ENCODE measurements around the gene CAMTA1. TPM values are rescaled to one million over a fixed set of nuclear protein-coding genes. Genes with fewer than 3 reads are reported as not detected.
"Not testable (repeated sequence)": the region's sequence is repeated elsewhere in the genome, so short reads cannot be mapped to it uniquely, and the experiment has no call there.

The CAMTA1 gene
- total RNA-seq, 1 experiment from 2014 or later: 69.0 TPM

DNA sequence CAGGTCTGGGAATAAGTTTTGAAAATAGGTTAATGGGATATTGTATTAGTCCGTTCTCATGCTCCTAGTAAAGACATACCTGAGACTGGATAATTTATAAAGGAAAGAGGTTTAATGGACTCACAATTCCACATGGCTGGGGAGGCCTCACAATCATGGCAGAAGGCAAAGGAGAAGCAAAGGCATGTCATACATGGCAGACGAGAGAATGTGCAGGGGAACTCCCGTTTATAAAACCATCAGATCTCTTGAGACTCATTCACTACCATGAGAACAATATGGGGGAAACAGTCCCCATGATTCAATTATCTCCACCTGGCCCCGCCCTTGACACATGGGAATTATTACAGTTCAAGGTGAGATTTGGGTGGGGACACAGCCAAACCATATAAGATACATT, 60.5 kb downstream of the CAMTA1 start:
- not testable (repeated sequence) for DNase-seq (ENCODE audit: low read depth)

DNA sequence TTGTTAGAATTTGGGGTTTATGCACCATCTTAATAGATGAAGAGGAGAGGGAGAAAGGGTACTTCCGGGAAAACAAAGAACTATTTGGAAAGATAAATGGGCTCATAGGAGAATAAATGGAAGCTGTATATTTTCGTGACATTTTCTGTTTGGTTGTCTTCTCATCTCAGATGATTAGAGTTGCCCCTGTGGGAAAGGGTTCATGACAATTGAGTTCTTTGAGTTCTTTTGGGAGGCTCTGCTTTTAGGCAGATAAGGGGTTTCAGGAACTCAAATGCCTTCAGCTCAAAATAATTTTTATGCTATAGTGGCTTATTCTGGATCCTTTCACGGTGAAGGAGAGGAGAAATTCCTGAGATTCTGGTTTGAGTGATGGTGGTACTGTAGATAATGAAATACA, 63.6 kb downstream of the CAMTA1 start:
- DNase-seq (ENCODE audit: low read depth): no peak

DNA sequence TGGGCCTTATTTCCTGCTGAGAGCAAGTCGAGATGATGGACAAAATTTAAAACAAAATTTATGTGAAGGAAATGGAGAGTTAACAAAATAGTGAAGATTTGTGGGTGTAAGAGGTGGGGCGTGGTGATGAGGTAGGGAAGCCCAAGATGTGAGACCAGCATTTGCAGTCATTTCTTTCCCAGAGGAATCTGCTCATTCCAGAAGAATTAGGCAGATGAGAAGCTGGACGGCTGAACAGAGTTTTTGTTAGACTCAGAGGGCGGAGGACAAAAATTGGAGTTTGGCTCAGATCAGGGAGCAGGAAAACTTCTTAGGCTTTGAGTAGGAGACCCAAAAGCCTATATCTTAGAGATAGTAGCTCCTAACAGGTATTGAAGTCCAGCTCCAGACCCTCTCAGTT, 65.3 kb downstream of the CAMTA1 start:
- DNase-seq (ENCODE audit: low read depth): no peak

DNA sequence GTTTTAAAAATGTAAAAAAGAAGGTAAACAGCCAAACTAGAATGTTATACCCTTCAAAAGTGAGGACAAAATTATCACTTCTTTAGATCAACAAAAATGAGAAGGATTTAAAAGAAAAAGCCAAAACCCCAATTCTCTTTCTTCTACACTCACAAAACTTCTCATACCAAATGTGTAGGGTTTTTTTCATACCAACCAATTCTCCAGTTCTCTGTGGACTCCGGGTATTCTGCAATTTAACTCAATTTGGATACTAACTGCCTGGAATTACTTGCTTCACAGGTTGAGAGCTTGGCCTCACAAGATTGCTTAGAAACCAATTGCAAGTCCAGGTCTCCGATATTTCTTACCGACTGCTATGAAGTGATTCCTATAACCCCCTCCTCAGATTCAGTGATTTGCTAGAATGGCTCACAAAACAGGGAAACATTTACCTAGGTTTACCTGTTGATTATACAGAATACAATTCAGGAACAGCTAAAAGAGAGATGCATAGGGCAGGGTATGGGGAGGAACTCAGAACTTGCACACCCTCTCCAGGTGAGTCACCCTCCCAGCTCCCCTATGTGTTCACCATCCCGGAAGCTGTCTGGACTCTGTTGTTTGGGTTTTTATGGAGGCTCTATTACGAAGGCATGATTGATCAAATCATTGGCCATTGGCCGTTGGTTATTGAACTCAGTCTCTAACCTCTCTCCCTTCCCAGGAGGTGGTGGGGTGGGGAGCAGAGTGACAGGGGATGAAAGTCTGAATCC, 67.1 kb downstream of the CAMTA1 start:
- no peak for DNase-seq (ENCODE audit: low read depth)

DNA sequence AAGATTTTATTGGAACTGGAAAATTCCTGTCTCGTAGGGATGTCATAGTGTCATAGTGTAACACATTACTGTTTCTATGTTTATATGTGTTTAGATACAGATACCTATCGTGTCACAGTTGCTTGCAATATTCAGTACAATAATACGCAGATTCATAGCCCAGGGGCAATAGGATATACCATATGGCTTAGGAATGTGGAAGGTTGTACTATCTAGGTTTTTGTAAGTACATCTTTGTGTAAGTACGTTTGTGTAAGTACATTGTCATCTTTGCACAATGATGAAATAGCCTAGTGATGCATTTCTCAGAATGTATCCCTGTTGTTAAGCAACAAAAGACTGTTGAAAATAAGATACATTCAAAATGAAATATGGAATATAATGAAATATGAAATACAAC, 68.9 kb downstream of the CAMTA1 start:
- no peak for DNase-seq (ENCODE audit: low read depth)

DNA sequence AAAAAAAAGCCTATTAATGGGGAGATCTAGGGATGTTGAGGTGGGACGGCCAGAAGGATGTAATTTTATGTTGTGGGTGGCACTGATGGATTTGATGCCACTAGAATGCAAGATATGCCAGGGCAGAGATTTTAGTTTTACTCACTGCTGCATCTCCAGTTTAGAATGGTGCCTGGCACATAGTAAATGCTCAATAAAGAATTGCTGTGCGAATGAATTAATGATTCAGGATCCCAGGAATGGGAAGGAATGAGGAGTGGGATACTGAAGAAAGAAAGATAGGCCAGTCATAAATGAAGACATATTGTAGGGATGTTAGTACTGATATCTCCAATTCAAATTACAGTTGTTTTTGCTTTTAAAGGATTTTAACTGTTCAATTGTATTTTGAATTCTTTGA, 72.6 kb downstream of the CAMTA1 start:
- DNase-seq (ENCODE audit: low read depth): no peak

DNA sequence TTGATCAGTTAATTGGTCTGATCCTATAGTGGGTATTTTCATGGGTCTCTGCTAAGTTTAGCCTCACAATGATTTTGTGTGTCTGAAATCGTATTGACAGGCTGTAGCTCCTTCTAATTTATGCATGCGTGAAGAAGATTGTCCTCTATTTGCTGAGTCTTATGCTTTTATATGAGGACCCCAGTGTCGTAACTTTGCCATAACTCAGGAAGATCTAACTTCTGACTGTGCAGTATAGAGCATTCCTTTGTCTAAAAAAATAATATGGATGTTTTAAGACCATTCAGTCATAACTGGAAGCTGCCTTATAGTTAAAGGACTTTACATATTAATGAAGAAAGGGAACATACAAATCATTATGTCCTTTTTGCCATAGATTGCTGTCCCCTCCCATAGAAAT, 73.3 kb downstream of the CAMTA1 start:
- no peak for DNase-seq (ENCODE audit: low read depth)

DNA sequence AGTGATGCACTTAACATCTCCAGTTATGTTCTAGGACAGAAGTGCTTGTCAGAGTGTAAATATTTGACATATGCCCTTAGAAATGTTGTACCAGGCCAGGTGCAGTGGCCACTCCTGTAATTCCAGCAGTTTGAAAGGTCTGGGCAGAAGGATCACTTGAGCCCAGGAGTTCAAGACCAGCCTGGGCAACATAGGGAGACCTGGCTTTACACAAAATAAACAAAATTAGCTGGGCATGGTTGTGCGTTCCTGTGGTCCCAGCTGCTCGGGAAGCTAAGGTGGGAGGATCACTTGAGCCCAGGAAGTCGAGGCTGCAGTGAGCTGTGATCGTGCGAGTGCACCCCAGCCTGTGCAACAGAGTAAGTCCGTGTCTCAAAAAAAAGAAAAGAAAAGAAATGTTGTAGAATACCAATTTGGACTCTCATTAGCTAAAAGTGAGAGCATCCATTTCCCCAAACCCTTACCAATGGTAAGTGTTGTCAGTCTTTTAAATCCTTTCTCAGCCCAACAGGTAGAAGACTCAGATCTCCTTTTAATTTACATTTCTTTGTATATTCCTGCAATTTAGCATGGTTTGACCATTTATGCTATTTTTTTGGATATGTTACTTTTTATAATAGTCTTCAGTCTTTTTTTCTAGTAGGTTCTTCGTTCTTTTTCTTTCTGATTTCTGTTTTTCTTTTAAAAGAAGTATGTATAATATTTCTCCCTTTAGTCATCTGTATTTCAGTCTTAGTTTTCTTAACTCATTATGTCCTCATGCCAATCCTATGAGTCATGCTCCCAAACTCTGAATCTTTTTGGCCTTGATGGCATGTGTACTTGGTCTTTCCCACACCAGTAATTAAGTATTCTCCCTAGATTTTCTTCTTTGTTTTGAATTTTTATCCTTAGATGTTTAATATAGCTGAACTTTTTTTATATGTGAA, 74.4 kb downstream of the CAMTA1 start:
- DNase-seq (ENCODE audit: low read depth): peak; percentile 98

DNA sequence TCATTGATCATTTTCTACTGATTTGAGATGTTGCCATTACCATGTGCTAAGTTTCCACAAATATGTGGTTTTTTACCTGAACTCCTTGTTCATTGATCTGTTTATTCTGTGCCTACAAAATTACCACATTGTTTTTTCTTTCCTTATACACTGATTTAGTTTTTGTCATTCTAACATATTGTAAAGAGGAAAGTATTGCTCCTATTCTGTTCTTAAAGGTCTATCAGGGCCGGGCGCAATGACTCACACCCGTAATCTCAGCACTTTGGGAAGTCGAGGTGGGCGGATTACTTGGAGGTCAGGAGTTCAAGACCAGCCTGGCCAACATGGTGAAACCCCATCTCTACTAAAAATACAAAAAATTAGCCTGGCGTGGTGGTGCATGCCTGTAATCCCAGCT, 75.1 kb downstream of the CAMTA1 start:
- DNase-seq (ENCODE audit: low read depth): peak; percentile 72

DNA sequence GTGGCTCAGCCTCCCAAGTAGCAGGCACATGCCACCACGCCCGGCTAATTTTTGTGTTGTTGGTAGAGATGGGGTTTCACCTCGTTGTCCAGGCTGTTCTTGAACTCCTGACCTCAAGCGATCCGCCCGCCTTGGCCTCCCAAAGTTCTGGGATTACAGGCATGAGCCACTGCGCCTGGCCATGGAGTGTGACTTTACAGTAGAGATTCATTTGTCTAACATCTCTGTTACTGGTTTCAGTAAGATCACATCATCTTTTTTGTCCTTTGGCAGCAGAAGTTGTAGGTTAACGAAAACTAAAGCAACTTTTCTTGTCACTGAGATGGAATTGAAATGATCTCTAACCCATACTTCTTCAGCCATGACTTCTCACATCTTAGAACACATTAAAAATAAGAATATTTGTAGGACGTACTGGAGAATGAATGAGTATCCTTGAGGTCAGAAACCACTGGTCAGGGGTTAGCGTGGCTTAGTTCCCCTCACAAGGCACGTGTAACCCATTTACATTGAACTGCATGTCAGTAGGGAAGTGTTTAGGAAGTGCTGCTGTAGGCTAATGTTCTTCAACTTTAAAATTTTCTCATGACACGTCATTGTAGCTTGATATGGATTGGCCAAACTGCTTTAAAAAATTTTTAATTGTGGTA, 75.9 kb downstream of the CAMTA1 start:
- no peak for DNase-seq (ENCODE audit: low read depth)

DNA sequence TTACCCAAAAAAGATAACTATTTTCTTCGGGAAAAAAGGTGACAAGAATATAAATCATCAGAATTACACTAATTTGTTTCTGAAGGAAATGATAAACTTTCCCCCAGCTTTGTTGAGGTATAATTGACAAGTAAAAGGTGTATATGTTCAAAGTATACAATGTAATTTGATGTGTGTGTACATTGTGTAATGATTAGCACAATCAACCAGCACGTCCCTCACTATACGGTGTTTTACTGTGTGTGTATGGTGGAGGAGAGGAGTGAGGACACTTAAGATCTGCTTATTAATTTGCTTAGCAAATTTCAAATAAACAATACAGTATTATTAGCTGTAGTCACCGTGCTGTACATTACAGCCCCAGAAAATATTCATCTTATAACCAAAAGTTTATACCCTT, 77.7 kb downstream of the CAMTA1 start:
- DNase-seq (ENCODE audit: low read depth): no peak

DNA sequence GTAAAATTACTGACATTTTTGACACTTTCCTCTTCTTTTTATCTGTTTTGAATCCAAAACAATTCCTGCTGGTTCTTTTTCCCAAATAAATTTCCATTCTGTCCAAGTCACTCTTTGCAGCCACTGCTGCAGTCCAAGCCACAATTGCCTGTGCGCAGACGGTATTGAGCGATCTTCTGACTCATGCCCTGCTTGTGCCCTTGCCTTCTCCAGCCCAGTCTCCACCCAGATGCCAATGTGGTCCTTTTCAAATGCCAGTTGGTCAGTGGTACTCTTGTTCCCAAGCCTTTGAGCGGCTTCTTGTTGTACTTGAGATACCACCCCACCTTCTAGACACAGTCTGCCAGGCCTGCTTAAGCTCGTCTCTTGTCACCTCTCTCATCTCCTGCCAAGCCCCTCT, 78.9 kb downstream of the CAMTA1 start:
- DNase-seq (ENCODE audit: low read depth): peak; percentile 72

DNA sequence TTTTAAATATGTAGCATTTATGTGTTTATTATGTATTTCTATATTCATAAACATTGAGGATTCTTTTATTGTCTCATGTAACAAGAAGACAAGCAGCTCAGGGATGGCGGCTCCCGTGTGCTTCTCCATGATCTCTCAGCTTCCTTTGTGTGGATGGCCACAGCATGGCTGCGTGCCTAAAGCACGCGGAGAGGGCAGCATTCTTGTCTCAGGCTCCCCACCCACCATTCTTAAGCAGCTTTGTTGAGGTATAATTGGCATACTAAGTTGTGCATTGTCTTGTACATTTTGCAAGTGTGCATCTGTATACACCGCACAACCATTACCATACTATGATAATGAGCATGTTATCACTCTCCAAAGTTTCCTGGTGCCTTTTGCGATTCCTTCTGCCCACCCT, 81.6 kb downstream of the CAMTA1 start:
- no peak for DNase-seq (ENCODE audit: low read depth)

DNA sequence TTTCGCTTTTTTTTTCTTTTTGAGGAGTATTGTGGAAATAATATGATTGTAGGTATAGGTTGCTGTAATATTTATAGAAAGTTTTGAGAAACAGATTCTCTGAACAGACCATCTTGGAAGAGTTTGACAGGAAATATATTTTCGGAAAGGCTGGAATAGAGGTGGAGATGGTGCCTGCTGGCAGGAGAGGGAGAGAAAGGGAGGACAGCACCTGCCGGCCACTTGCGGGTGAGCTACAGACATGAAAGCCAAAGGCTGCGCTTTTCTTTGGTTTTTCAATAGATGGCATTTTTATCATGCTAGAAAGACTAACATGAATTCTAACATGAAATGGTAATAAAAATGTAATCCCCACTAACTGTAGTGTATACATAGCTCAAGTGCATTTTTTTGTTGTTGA, 82.1 kb downstream of the CAMTA1 start:
- DNase-seq (ENCODE audit: low read depth): no peak

DNA sequence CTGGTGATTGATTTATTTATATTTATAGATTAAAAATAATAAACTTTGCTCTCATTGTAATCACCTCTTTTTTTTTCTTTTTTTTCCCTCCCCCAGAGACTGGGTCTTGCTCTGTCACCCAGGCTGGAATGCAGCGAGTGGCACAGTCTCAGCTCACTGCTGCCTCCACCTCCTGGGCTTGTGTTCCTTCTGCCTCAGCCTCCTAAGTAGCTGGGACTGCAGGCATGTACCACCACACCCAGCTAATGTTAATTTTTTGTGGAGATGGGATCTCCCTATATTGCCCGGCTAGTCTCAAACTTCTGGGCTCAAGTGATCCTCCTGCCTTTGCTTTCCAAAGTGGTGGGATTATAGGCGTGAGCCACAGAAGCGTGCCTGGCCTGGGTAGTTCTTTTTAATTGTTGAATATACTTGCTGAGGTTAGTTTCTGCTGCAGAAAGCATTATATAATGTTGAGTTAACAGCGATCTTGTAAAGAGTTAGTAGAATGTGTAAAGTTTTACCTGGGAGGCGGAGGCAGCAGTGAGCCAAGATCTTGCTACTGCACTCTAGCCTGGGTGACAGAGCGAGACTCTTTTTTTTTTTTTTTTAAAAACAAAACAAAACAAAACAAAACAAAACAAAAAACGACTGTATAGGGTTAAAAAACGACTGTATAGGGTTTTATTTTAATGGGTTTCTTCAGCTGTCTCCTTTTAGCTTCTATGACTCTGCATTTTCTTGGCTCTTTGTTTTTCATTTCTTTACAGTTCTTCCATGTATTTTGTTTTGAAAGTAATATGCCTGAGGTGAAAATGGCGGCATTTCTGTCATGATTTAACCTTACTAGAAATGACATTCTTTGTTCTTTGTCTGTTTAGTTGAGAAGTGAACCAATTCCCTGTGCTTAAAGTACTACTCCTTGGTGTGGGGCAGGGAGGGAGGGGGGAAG, 82.7 kb downstream of the CAMTA1 start:
- no peak for DNase-seq (ENCODE audit: low read depth)

DNA sequence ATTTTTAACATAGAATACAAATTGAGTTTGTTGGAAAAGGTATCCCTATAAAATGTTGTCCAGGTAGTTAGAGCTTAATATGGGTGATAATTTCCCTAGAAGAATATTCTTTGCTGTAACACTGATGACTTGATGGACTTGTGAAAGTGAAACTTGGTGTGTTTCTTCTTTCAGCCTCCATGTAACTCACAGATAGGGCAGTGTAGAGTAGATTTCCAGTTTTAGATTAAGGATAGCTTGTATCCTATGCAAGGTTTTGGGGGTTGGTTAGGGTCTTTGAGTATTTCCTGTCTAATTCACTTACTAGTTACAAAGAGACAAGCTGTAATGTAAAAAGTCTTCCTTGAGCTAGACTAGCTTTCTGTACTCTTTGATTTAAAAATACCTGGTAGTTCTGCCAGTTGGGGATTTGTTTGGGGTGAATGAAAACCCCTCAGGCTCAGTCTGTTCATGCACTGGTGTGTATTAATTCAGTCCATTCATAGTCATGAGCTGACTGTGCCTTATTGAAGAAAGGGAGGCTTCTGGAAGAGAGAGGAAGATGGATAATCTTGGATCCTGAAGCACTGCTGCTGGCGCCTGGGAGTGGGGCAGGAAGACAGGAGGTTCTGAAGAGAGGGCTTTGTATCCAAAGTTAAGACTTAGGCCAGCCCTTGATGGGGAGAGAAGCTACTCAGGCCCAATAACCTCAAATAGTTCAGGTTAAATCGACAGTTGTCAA, 83.6 kb downstream of the CAMTA1 start:
- no peak for DNase-seq (ENCODE audit: low read depth)

DNA sequence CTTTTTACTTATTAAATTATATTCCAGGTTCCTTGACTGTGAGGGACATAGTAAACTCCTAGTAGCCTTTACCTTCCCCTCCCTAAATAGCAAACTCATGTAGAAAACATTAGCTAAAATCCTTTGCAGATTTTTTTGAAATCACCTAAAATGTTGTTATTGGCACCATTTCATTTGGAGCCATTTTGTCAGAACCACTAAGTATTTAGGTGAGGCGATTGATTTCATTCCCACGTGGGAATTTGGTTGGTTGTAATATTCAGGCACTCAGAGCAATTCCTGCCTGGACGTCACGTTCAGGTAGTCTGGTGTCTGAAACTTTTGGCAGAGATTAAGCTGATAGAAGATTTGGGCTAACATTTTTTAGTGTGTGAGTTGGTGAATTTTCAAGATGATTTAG, 84.3 kb downstream of the CAMTA1 start:
- DNase-seq (ENCODE audit: low read depth): no peak

DNA sequence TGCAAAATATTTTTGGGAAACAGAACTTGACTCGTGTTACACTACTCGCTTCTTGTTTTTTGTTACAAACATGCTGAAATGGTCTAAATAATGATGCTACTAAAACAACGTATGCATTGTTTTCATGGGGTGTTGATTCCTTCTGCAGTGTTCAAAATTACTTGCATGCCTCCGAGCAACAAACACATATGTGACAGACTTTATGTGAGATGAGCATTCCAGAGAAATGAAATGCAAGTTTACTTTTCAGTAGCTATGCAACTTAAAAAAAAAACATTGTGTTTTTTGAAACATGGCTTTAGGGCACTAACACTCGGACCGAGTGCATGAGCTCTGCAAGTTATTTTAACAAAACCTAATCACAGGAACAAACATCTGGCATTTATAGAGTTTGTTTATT, 84.8 kb downstream of the CAMTA1 start:
- DNase-seq (ENCODE audit: low read depth): no peak

DNA sequence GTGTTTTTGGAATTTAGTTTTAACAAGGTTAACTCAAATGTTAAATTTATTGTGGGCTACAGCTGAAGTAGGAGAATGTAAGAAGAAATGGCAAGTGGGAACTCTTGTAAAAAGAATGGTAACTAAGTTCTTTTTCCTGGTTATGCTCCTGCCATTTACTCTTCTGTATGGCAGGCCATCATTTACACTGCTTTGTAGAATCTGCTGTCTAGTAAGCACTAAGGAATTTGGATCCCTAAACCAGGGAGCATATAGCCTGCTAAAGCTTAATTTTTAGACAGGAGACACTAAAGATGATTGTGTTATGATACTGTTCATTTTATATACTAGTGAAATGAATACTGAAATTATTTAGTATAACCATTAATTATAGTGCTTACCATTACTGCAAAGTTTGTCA, 85.3 kb downstream of the CAMTA1 start:
- DNase-seq (ENCODE audit: low read depth): no peak

DNA sequence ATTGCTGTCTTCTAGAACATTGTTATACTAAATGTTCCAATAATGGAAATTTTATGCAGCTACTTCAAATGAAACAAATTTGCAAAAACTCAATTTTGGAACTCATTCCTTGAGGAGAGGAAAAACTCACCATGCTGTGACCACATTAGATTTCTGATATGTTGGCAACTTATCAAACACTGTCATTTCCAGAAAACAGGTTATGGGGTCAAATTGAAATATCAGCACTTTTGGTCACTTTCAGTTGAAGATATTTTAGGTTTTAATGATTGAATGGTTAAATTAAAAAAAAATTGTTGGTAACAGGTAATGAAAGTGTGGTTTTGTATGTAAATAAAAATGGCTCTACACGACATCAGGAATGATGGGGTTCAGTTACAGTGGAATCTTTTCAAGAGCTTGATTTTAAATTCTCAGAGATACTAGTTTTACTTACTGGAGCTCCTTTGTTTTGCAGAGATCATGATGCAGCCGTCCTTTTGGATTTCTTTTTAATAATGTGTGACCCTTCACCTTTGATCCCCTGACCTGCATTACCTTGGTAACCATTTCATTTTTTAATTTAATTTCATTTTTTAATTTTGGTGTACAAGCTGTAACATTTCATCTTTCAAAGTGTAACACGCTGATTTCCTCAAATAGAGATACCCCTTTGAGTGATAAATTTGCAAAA, 86.2 kb downstream of the CAMTA1 start:
- no peak for DNase-seq (ENCODE audit: low read depth)

All from LHCN-M2 (cell line).